DOHH2 (cell line): ENCODE data around the gene COL19A1.

Experiments
- H3F3A ChIP-seq: fragments of 200-600 bp; sonication (generic), shearing (Covaris generic); 2 replicates; pipeline ENCODE4 v1.6.0; 2016; ENCODE audit warnings: antibody characterized with exemption, mild to moderate bottlenecking; ENCODE audit not compliant: control insufficient read depth, insufficient read depth
- H3K27ac ChIP-seq: fragments of 200-600 bp; sonication (generic); 2 replicates; pipeline ENCODE4 v1.5.1; 2014; ENCODE audit warnings: low read depth, mild to moderate bottlenecking, low read length, moderate library complexity
- H3K27me3 ChIP-seq: fragments of 200-600 bp; sonication (generic); 2 replicates; pipeline ENCODE4 v1.6.1; 2014; ENCODE audit warnings: mild to moderate bottlenecking, low read length, mixed read lengths; ENCODE audit not compliant: control insufficient read depth
- H3K36me3 ChIP-seq: fragments of 200-600 bp; sonication (generic); 2 replicates; pipeline ENCODE4 v1.6.1; 2014; ENCODE audit warnings: mild to moderate bottlenecking, low read length, moderate library complexity, mixed read lengths; ENCODE audit not compliant: control insufficient read depth
- H3K4me1 ChIP-seq: fragments of 200-600 bp; sonication (generic); 2 replicates; pipeline ENCODE4 v1.6.1; 2014; ENCODE audit warnings: mild to moderate bottlenecking, low read length, mixed read lengths; ENCODE audit not compliant: control insufficient read depth
- H3K4me2 ChIP-seq: fragments of 200-600 bp; sonication (generic); 2 replicates; pipeline ENCODE4 v1.6.0; 2014; ENCODE audit warnings: mild to moderate bottlenecking, low read length, moderate library complexity
- H3K4me3 ChIP-seq: fragments of 200-600 bp; sonication (generic); 2 replicates; pipeline ENCODE4 v1.5.1; 2014; ENCODE audit warnings: mild to moderate bottlenecking, low read length, mixed read lengths
- H3K79me2 ChIP-seq: fragments of 200-600 bp; sonication (generic); 2 replicates; pipeline ENCODE4 v1.6.1; 2014; ENCODE audit warnings: mild to moderate bottlenecking, low read length, mixed read lengths; ENCODE audit not compliant: control insufficient read depth
- H3K9me2 ChIP-seq: fragments of 200-600 bp; sonication (generic); replicated peaks from 2 replicates; pipeline ENCODE4 v1.6.1; 2014; ENCODE audit warnings: mild to moderate bottlenecking, low read length, mixed read lengths; ENCODE audit not compliant: control insufficient read depth
- H3K9me3 ChIP-seq: fragments of 200-600 bp; sonication (generic); 2 replicates; pipeline ENCODE4 v1.6.1; 2014; ENCODE audit warnings: antibody characterized with exemption, low read length, mixed read lengths; ENCODE audit not compliant: control insufficient read depth, insufficient read depth
- H4K20me1 ChIP-seq: fragments of 200-600 bp; sonication (generic); 2 replicates; pipeline ENCODE4 v1.6.0; 2014; ENCODE audit warnings: low read depth, mild to moderate bottlenecking, antibody characterized with exemption, low read length, moderate library complexity; ENCODE audit not compliant: control insufficient read depth, insufficient read depth
- EZH2phosphoT487 ChIP-seq: fragments of 200-600 bp; sonication (generic); IDR thresholded peaks from 2 replicates; pipeline ENCODE4 v1.6.1; 2017; ENCODE audit warnings: borderline replicate concordance, mild to moderate bottlenecking, antibody characterized with exemption, low read length, moderate library complexity, mixed read lengths
- TF ChIP-seq, protein P1 (sequence below): fragments of 200-600 bp; sonication (generic); IDR thresholded peaks from one replicate; pipeline ENCODE4 v1.5.1; 2014; ENCODE audit warnings: antibody characterized with exemption, mild to moderate bottlenecking, low read depth, low read length; ENCODE audit not compliant: poor library complexity, severe bottlenecking

COL19A1 gene

DNA sequence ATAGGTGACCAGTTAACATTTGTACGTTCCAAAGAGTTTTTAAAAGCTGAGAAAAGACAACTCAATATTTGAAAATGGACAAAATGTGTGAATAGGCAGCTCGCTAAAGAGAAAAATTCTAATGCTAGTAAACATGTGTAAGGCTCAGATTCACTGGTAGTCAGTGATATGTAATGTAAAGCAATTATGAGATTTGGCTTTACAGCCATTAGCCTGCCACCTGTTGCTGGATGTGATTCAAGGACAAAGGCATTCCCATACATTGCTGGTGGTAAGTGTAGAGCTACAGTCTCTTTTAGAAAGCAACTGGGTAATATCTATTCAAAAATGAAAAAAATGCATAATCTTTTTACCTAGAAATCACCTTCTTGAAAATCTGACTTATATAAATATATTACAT lies 114.3 kb downstream of the COL19A1 start:
- no peak overlapping the region for H3K4me2 ChIP-seq
- no peaks in the 10 kb centered on the region for H3K9me3 ChIP-seq
- no peaks in the 10 kb centered on the region for H4K20me1 ChIP-seq
- H3K79me2 ChIP-seq = no peaks in the 10 kb centered on the region
- no peak overlapping the region for H3K4me3 ChIP-seq
- no peaks in the 10 kb centered on the region for H3K9me2 ChIP-seq
- H3K36me3 ChIP-seq = no peaks in the 10 kb centered on the region
- H3K4me1 ChIP-seq = no peaks in the 10 kb centered on the region
- no peaks in the 10 kb centered on the region for H3F3A ChIP-seq
- no peak overlapping the region for H3K27ac ChIP-seq
- no peak for TF ChIP-seq EZH2phosphoT487
- TF ChIP-seq, protein P1, sequence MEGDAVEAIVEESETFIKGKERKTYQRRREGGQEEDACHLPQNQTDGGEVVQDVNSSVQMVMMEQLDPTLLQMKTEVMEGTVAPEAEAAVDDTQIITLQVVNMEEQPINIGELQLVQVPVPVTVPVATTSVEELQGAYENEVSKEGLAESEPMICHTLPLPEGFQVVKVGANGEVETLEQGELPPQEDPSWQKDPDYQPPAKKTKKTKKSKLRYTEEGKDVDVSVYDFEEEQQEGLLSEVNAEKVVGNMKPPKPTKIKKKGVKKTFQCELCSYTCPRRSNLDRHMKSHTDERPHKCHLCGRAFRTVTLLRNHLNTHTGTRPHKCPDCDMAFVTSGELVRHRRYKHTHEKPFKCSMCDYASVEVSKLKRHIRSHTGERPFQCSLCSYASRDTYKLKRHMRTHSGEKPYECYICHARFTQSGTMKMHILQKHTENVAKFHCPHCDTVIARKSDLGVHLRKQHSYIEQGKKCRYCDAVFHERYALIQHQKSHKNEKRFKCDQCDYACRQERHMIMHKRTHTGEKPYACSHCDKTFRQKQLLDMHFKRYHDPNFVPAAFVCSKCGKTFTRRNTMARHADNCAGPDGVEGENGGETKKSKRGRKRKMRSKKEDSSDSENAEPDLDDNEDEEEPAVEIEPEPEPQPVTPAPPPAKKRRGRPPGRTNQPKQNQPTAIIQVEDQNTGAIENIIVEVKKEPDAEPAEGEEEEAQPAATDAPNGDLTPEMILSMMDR = no peak
- H3K27me3 ChIP-seq = no peaks in the 10 kb centered on the region

DNA sequence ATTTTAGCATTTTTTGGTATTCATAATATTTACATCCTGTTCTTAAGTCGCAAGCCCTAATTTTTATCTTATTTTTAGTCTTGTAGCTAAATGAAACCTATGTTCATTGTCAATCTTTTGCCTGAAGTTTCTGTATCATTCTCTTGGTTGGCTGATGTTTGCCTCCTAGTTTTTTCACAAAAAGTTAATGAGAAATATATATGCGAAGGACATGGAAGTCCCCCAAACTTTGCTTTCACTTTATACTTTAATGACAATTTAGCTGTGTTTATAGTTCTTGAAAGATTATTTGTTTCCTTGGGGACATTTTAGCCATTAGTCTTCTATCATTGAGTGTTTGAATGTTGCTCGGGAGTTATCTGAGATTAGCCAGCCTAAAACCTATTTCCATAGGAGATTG lies 118.2 kb downstream of the COL19A1 start:
- H3K79me2 ChIP-seq = no peaks in the 10 kb centered on the region
- no peaks in the 10 kb centered on the region for H3K9me2 ChIP-seq
- H3K4me3 ChIP-seq = no peak overlapping the region
- H3F3A ChIP-seq = no peaks in the 10 kb centered on the region
- H4K20me1 ChIP-seq = no peaks in the 10 kb centered on the region
- H3K9me3 ChIP-seq = no peaks in the 10 kb centered on the region
- 0 out of 2 replicates have a peak, but pooled peaks cover 5% of the 10 kb centered on the region for H3K4me1 ChIP-seq
- H3K4me2 ChIP-seq = no peak overlapping the region
- no peaks in the 10 kb centered on the region for H3K27me3 ChIP-seq
- H3K36me3 ChIP-seq = no peaks in the 10 kb centered on the region
- H3K27ac ChIP-seq = no peak overlapping the region
- no peak for TF ChIP-seq EZH2phosphoT487
- TF ChIP-seq, protein P1 = no peak

DNA sequence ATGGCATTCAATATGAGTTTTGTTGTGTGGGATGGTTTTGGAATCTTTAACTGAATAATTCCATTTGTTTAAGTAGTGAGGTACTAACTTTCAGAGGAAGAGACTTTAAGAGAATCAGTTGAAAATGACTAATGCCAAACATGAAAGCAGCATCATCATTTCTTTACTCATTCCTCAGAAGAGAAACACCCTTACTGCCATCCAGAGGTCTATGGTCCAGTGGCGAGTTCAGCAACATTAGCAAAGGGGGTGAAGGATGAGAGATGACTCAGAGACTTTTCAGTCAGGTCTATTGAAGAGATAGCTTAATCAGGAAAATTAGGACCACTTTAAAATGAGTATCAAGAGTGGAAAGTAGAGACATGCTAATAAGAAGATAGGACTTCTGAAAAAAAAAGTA lies 118.8 kb downstream of the COL19A1 start:
- no peaks in the 10 kb centered on the region for H3K79me2 ChIP-seq
- H4K20me1 ChIP-seq = no peaks in the 10 kb centered on the region
- no peaks in the 10 kb centered on the region for H3K9me2 ChIP-seq
- 0 out of 2 replicates have a peak, but pooled peaks cover 5% of the 10 kb centered on the region for H3K4me1 ChIP-seq
- H3F3A ChIP-seq = no peaks in the 10 kb centered on the region
- no peaks in the 10 kb centered on the region for H3K9me3 ChIP-seq
- H3K4me3 ChIP-seq = no peak overlapping the region
- no peak overlapping the region for H3K4me2 ChIP-seq
- H3K27ac ChIP-seq = no peak overlapping the region
- TF ChIP-seq, protein P1 = no peak
- no peak for TF ChIP-seq EZH2phosphoT487
- no peaks in the 10 kb centered on the region for H3K27me3 ChIP-seq
- H3K36me3 ChIP-seq = no peaks in the 10 kb centered on the region
